ENCODE data around the gene OR5W2. TPM values are rescaled to one million over a fixed set of nuclear protein-coding genes. Genes with fewer than 3 reads are reported as not detected.
A peak's percentile ranks its signal among the peaks of the same experiment; 100 is the strongest.

Gene OR5W2
- total RNA-seq (ENCODE audit: unreplicated experiment): not detected
- long read RNA-seq: 0 reads

- TF ChIP-seq CTCF (IDR thresholded peaks at IDR 0.05; ENCODE audit: unreplicated experiment): no peak
- no peaks in the 10 kb centered on the region for H3K4me1 Mint-ChIP-seq (ENCODE audit: unreplicated experiment)
- no peaks in the 10 kb centered on the region for H3K27me3 Mint-ChIP-seq (ENCODE audit: unreplicated experiment)
- DNase-seq (ENCODE audit: low spot score): no peak
- H3K4me3 Mint-ChIP-seq (ENCODE audit: unreplicated experiment): no peak within 1 kb of the TSS
- H3K36me3 Mint-ChIP-seq (ENCODE audit: low read depth, unreplicated experiment): no peaks in the 10 kb centered on the region
- H3K27ac Mint-ChIP-seq (ENCODE audit: unreplicated experiment): no peak within 1 kb of the TSS
- no peaks in the 10 kb centered on the region for H3K9me3 Mint-ChIP-seq (ENCODE audit: unreplicated experiment)
Observed at GRCh38 chr11:55914482-55914881, at the start of gene OR5W2. Gene OR5W2, minus strand, starts transcription at chr11:55914582. Its CDS starts 0 bp downstream, at chr11:55914582.

DNA sequence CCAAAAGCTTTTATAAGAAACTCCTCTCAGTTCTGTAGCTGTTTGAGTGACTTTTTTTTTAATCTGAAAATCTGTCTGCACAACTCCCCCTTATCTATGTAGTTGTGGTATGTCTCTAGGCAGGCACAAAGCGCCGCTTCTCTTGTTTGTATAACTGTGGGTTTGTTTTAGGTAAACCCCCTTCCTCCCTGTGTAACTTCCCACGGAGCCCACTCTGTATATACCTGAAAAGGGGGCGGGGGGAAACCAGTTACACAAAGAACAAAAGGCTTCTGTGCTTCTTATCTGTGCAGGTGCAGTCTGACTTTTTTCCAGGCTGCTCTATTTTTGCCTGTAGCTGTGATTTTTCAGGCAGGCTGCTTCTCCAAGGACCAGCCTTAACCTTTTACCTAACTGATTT lies 42.1 kb upstream of the OR5W2 start:
- Mint-ChIP-seq H3K27me3 (ENCODE audit: unreplicated experiment) (no peaks in the 10 kb centered on the region), H3K36me3 (ENCODE audit: low read depth, unreplicated experiment) (no peaks in the 10 kb centered on the region)
- no peak for TF ChIP-seq CTCF (IDR thresholded peaks at IDR 0.05; ENCODE audit: unreplicated experiment)

DNA sequence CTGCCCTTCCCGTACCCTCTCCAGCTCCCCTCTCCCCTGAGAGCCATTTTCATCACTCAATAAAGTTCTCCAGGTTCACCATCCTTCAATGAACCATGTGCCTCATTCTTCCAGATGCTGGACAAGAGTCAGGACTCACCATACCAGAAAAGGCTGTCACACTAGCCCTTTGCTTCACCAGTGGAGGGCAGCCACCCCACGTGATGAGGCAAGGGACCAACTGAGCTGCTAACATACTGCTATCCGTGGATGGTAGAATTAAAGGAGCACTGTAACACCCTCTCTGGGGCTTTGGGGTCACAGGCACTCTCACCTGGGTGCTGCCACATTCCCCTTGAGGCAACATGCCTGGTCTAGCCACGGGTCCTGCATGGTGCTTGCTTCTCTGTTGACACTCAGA lies 34.9 kb upstream of the OR5W2 start:
- Mint-ChIP-seq H3K9me3 (ENCODE audit: unreplicated experiment) (peaks cover 5% of the 10 kb centered on the region), H3K27me3 (ENCODE audit: unreplicated experiment) (no peaks in the 10 kb centered on the region), H3K4me1 (ENCODE audit: unreplicated experiment) (peaks cover 5% of the 10 kb centered on the region), H3K4me3 (ENCODE audit: unreplicated experiment) (no peak overlapping the region), H3K36me3 (ENCODE audit: low read depth, unreplicated experiment) (no peaks in the 10 kb centered on the region), H3K27ac (ENCODE audit: unreplicated experiment) (no peak overlapping the region)
- TF ChIP-seq CTCF (IDR thresholded peaks at IDR 0.05; ENCODE audit: unreplicated experiment): no peak
- no peak for DNase-seq (ENCODE audit: low spot score)

More for the DNA sequence above, 42.1 kb upstream of the OR5W2 start:
- Mint-ChIP-seq H3K27ac (ENCODE audit: unreplicated experiment) (no peak overlapping the region), H3K4me1 (ENCODE audit: unreplicated experiment) (no peaks in the 10 kb centered on the region), H3K4me3 (ENCODE audit: unreplicated experiment) (no peak overlapping the region), H3K9me3 (ENCODE audit: unreplicated experiment) (no peaks in the 10 kb centered on the region)
- DNase-seq (ENCODE audit: low spot score): no peak

DNA sequence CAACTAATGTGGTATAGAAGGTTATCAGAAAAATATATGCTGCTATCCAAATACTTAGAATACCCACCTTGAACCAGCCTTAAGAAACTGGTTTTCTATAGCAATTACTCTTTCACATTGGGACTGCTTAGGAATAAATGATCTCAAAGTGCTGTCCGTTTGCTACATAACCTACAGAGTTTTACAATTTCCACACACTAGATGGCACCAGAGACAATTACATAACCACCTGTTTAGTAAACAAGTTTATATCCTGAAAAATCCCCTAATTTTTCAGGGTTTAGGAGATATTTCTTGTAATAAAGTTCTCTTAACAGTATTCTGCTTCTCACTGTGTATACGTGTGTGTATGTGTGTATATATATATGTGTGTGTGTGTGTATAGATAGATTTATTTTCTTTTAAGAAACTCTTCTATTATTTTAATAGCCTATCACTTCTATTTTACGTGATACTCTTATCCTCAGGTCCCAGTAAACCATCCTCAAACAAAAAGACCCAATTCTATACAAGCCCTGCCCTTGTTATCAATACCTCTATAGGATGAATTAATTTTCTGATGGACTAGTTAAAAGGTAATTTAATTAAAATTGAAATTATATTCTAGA lies 28.5 kb upstream of the OR5W2 start:
- H3K9me3 Mint-ChIP-seq (ENCODE audit: unreplicated experiment): no peaks in the 10 kb centered on the region
- no peak overlapping the region for H3K27ac Mint-ChIP-seq (ENCODE audit: unreplicated experiment)
- no peaks in the 10 kb centered on the region for H3K36me3 Mint-ChIP-seq (ENCODE audit: low read depth, unreplicated experiment)
- H3K4me1 Mint-ChIP-seq (ENCODE audit: unreplicated experiment): peaks cover 5% of the 10 kb centered on the region
- peak; percentile 26 for DNase-seq (ENCODE audit: low spot score)
- H3K27me3 Mint-ChIP-seq (ENCODE audit: unreplicated experiment): no peaks in the 10 kb centered on the region
- peak; percentile 63 for TF ChIP-seq CTCF (IDR thresholded peaks at IDR 0.05; ENCODE audit: unreplicated experiment)
- no peak overlapping the region for H3K4me3 Mint-ChIP-seq (ENCODE audit: unreplicated experiment)

GRCh38 chr11:55936300-55936699 lies 21.9 kb upstream of the OR5W2 start, which contains the start of gene OR5I1:
Gene OR5I1, minus strand, starts transcription at chr11:55936400. Its CDS starts 0 bp downstream, at chr11:55936400.
- Mint-ChIP-seq H3K4me3 (ENCODE audit: unreplicated experiment) (no peak within 1 kb of the TSS), H3K36me3 (ENCODE audit: low read depth, unreplicated experiment) (no peaks in the 10 kb centered on the region), H3K27ac (ENCODE audit: unreplicated experiment) (no peak within 1 kb of the TSS), H3K27me3 (ENCODE audit: unreplicated experiment) (no peaks in the 10 kb centered on the region), H3K9me3 (ENCODE audit: unreplicated experiment) (no peaks in the 10 kb centered on the region), H3K4me1 (ENCODE audit: unreplicated experiment) (no peaks in the 10 kb centered on the region)
- no peak for DNase-seq (ENCODE audit: low spot score)
- no peak for TF ChIP-seq CTCF (IDR thresholded peaks at IDR 0.05; ENCODE audit: unreplicated experiment)
